Measurements from ENCODE around the gene MPL.
A peak's percentile ranks its signal among the peaks of the same experiment; 100 is the strongest.

The MPL gene

GRCh38 chr1:43370564-43370963 is 32.9 kb downstream of the MPL start:
- Histone ChIP-seq H4K12ac (ENCODE audit: low read depth, low read length) (no peak overlapping the region), H3K4ac (ENCODE audit: low read depth, low read length) (no peak overlapping the region), H3K14ac (ENCODE audit: low read length) (no peak overlapping the region), H3K18ac (ENCODE audit: low read length) (no peak overlapping the region), H3K9me3 (ENCODE audit: insufficient read depth, low read depth, low read length) (no peaks in the 10 kb centered on the region), H2BK5ac (ENCODE audit: low read depth, low read length, poor library complexity) (no peak overlapping the region), H2AK5ac (ENCODE audit: low read length) (no peak overlapping the region), H3K23ac (ENCODE audit: low read length) (no peak overlapping the region), H3K4me3 (ENCODE audit: low read depth, low read length) (no peak overlapping the region), H3K9ac (ENCODE audit: low read length) (no peak overlapping the region), H2AFZ (ENCODE audit: insufficient read depth, low read length, poor library complexity) (no peak overlapping the region), H3K4me2 (ENCODE audit: low read length) (no peak overlapping the region), H3K27ac (ENCODE audit: low read depth, low read length) (no peak overlapping the region), H2BK12ac (ENCODE audit: low read length) (no peak overlapping the region), H4K91ac (ENCODE audit: low read depth, low read length) (no peak overlapping the region), H3K27me3 (ENCODE audit: insufficient read depth, low read length) (no peaks in the 10 kb centered on the region), H3K4me1 (ENCODE audit: control insufficient read depth in 1 of 2, insufficient read depth in 2 of 2, low read length in 2 of 2) (peaks cover 21 to 29% of the 10 kb centered on the region in 2 experiments), H3K79me1 (ENCODE audit: low read length) (peaks cover 20% of the 10 kb centered on the region), H3K36me3 (ENCODE audit: control insufficient read depth in 1 of 2, insufficient read depth in 2 of 2, low read length in 2 of 2) (peaks cover 0 to under 1% of the 10 kb centered on the region in 2 experiments), H2BK120ac (ENCODE audit: insufficient read depth, low read length, poor library complexity) (no peak overlapping the region), H4K8ac (ENCODE audit: low read depth, low read length) (no peak overlapping the region), H3K79me2 (ENCODE audit: control insufficient read depth, insufficient read depth, low read length, poor library complexity) (peaks cover 14% of the 10 kb centered on the region)
- no CpG with 5 or more reads among the region's 4 CpGs for WGBS (ENCODE audit: extremely low coverage, insufficient coverage, insufficient read length)
- no peak for DNase-seq

DNA sequence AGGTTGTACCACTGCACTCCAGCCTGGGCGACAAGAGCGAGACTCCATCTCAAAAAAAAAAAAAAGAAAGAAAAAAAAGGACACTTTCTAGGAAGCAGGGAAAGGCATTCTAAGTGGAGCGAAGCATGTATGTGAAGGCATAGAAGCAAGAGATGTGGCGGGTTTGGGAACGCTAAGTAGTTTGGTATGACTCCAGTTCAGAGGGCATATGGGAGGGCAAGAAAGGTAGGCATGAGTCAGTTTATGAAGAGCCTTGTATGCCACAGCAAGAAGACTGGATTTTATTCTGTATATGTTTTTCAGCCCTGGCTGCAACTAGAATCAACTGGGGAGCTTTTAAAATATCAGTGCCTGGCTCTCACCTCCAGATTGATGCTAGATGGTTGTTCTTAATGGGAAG is 34.6 kb downstream of the MPL start:
- Histone ChIP-seq H3K27ac (ENCODE audit: low read depth, low read length) (no peak overlapping the region), H3K36me3 (ENCODE audit: control insufficient read depth in 1 of 2, insufficient read depth in 2 of 2, low read length in 2 of 2) (no peaks in the 10 kb centered on the region), H2BK5ac (ENCODE audit: low read depth, low read length, poor library complexity) (no peak overlapping the region), H4K8ac (ENCODE audit: low read depth, low read length) (no peak overlapping the region), H3K23ac (ENCODE audit: low read length) (no peak overlapping the region), H2BK120ac (ENCODE audit: insufficient read depth, low read length, poor library complexity) (no peak overlapping the region), H3K14ac (ENCODE audit: low read length) (no peak overlapping the region), H3K4ac (ENCODE audit: low read depth, low read length) (no peak overlapping the region), H3K9me3 (ENCODE audit: insufficient read depth, low read depth, low read length) (no peaks in the 10 kb centered on the region), H2AFZ (ENCODE audit: insufficient read depth, low read length, poor library complexity) (no peak overlapping the region), H3K79me2 (ENCODE audit: control insufficient read depth, insufficient read depth, low read length, poor library complexity) (peaks cover 8% of the 10 kb centered on the region), H3K4me3 (ENCODE audit: low read depth, low read length) (no peak overlapping the region), H3K9ac (ENCODE audit: low read length) (no peak overlapping the region), H3K79me1 (ENCODE audit: low read length) (peaks cover 13% of the 10 kb centered on the region), H4K12ac (ENCODE audit: low read depth, low read length) (no peak overlapping the region), H2BK12ac (ENCODE audit: low read length) (no peak overlapping the region), H3K27me3 (ENCODE audit: insufficient read depth, low read length) (no peaks in the 10 kb centered on the region), H3K18ac (ENCODE audit: low read length) (no peak overlapping the region), H4K91ac (ENCODE audit: low read depth, low read length) (no peak overlapping the region), H3K4me2 (ENCODE audit: low read length) (no peak overlapping the region), H2AK5ac (ENCODE audit: low read length) (no peak overlapping the region), H3K4me1 (ENCODE audit: control insufficient read depth in 1 of 2, insufficient read depth in 2 of 2, low read length in 2 of 2) (peaks cover 7 to 14% of the 10 kb centered on the region in 2 experiments)
- no CpG with 5 or more reads among the region's 5 CpGs for WGBS (ENCODE audit: extremely low coverage, insufficient coverage, insufficient read length)
- no peak for DNase-seq

- Histone ChIP-seq H3K18ac (ENCODE audit: low read length) (no peak overlapping the region), H3K27me3 (ENCODE audit: insufficient read depth, low read length) (no peaks in the 10 kb centered on the region), H3K9me3 (ENCODE audit: insufficient read depth, low read depth, low read length) (no peaks in the 10 kb centered on the region), H3K36me3 (ENCODE audit: control insufficient read depth in 1 of 2, insufficient read depth in 2 of 2, low read length in 2 of 2) (no peaks in the 10 kb centered on the region), H3K27ac (ENCODE audit: low read depth, low read length) (no peak overlapping the region), H4K8ac (ENCODE audit: low read depth, low read length) (no peak overlapping the region), H3K14ac (ENCODE audit: low read length) (no peak overlapping the region), H3K4me1 (ENCODE audit: control insufficient read depth in 1 of 2, insufficient read depth in 2 of 2, low read length in 2 of 2) (peaks cover 7 to 14% of the 10 kb centered on the region in 2 experiments), H4K91ac (ENCODE audit: low read depth, low read length) (no peak overlapping the region), H2AFZ (ENCODE audit: insufficient read depth, low read length, poor library complexity) (no peak overlapping the region), H3K4ac (ENCODE audit: low read depth, low read length) (no peak overlapping the region), H3K9ac (ENCODE audit: low read length) (peak overlapping the region; percentile 23), H2BK5ac (ENCODE audit: low read depth, low read length, poor library complexity) (no peak overlapping the region), H3K79me2 (ENCODE audit: control insufficient read depth, insufficient read depth, low read length, poor library complexity) (peaks cover under 1% of the 10 kb centered on the region), H3K23ac (ENCODE audit: low read length) (no peak overlapping the region), H3K4me3 (ENCODE audit: low read depth, low read length) (no peak overlapping the region), H3K79me1 (ENCODE audit: low read length) (peaks cover 5% of the 10 kb centered on the region), H3K4me2 (ENCODE audit: low read length) (no peak overlapping the region), H2BK12ac (ENCODE audit: low read length) (no peak overlapping the region), H4K12ac (ENCODE audit: low read depth, low read length) (no peak overlapping the region), H2BK120ac (ENCODE audit: insufficient read depth, low read length, poor library complexity) (no peak overlapping the region), H2AK5ac (ENCODE audit: low read length) (no peak overlapping the region)
- DNase-seq, result peak; percentile 75 to 86
- WGBS (ENCODE audit: extremely low coverage, insufficient coverage, insufficient read length), result no CpG with 5 or more reads among the region's 4 CpGs
These were observed 35.7 kb downstream of the MPL start for GRCh38 chr1:43373066-43373940.

DNA sequence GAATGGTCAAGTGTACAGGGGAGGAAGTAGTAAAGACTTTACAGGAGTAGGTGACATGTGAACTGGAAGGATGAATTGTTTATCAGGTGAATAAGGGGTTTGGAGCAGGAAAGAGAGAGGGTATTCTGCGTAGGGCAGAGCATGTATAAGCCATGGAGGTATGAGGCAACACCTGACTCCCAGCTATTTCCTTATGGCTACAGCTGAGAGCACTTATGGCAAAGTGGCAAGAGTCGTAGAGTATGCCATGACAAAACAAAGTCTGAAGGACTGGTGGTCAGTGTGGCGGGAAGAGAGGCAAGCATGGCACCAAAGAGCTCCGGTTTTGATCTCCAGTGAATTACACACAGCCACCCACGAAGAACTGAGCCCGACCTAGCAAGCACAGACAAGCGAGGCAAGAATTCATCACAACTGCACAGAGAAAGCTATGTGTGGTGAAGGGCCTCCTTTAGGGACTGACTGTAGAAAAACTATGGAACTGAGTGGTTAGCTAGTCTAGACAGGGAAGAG is 39.2 kb downstream of the MPL start:
- Histone ChIP-seq H3K18ac (ENCODE audit: low read length) (no peak overlapping the region), H3K27me3 (ENCODE audit: insufficient read depth, low read length) (no peaks in the 10 kb centered on the region), H3K4me2 (ENCODE audit: low read length) (no peak overlapping the region), H3K4me1 (ENCODE audit: control insufficient read depth in 1 of 2, insufficient read depth in 2 of 2, low read length in 2 of 2) (peaks cover 3 to 9% of the 10 kb centered on the region in 2 experiments), H4K91ac (ENCODE audit: low read depth, low read length) (no peak overlapping the region), H3K9me3 (ENCODE audit: insufficient read depth, low read depth, low read length) (no peaks in the 10 kb centered on the region), H2AFZ (ENCODE audit: insufficient read depth, low read length, poor library complexity) (no peak overlapping the region), H2BK120ac (ENCODE audit: insufficient read depth, low read length, poor library complexity) (no peak overlapping the region), H4K8ac (ENCODE audit: low read depth, low read length) (no peak overlapping the region), H3K27ac (ENCODE audit: low read depth, low read length) (no peak overlapping the region), H2AK5ac (ENCODE audit: low read length) (no peak overlapping the region), H3K4ac (ENCODE audit: low read depth, low read length) (no peak overlapping the region), H3K23ac (ENCODE audit: low read length) (no peak overlapping the region), H2BK5ac (ENCODE audit: low read depth, low read length, poor library complexity) (no peak overlapping the region), H4K12ac (ENCODE audit: low read depth, low read length) (no peak overlapping the region), H3K79me2 (ENCODE audit: control insufficient read depth, insufficient read depth, low read length, poor library complexity) (no peaks in the 10 kb centered on the region), H3K4me3 (ENCODE audit: low read depth, low read length) (no peak overlapping the region), H3K9ac (ENCODE audit: low read length) (no peak overlapping the region), H3K36me3 (ENCODE audit: control insufficient read depth in 1 of 2, insufficient read depth in 2 of 2, low read length in 2 of 2) (peaks cover 0 to 3% of the 10 kb centered on the region in 2 experiments), H3K79me1 (ENCODE audit: low read length) (no peaks in the 10 kb centered on the region), H2BK12ac (ENCODE audit: low read length) (no peak overlapping the region), H3K14ac (ENCODE audit: low read length) (no peak overlapping the region)
- no CpG with 5 or more reads among the region's 7 CpGs for WGBS (ENCODE audit: extremely low coverage, insufficient coverage, insufficient read length)
- DNase-seq, result no peak
